SU-DHL-6 (cell line): ENCODE measurements around the gene GPC3.

ENCODE experiments used
- CTCF ChIP-seq: fragments of 200-600 bp; sonication (generic); IDR thresholded peaks from one replicate; pipeline ENCODE4 v1.5.1; 2017; ENCODE audit warnings: antibody characterized with exemption, mild to moderate bottlenecking, low read length, moderate library complexity; ENCODE audit not compliant: insufficient read depth, poor library complexity, severe bottlenecking
- EZH2phosphoT487 ChIP-seq: fragments of 200-600 bp; sonication (generic), shearing (Covaris generic); conservative IDR thresholded peaks from 2 replicates; pipeline ENCODE4 v1.6.1; 2018; ENCODE audit warnings: mild to moderate bottlenecking, antibody characterized with exemption, low read length, moderate library complexity, mixed read lengths

- no peak for TF ChIP-seq CTCF
- TF ChIP-seq EZH2phosphoT487 = no peak
These were observed 470.9 kb downstream of the GPC3 start for GRCh38 chrX:133514486-133514885.
